ENCODE measurements around the gene ELK4. TPM values are rescaled to one million over a fixed set of nuclear protein-coding genes. Genes with fewer than 3 reads are reported as not detected.

Gene ELK4
- total RNA-seq, 1 donor from 2014 or later: 36.6 TPM

GRCh38 chr1:205668951-205669340 lies 37.1 kb upstream of the ELK4 start:
- Histone ChIP-seq H3K4me3 (no peak overlapping the region), H3K4me1 (peaks cover 72% of the 10 kb centered on the region), H4K20me1 (ENCODE audit: low read depth) (peaks cover 27% of the 10 kb centered on the region), H3K27me3 (no peaks in the 10 kb centered on the region), H3K27ac (no peak overlapping the region), H2AFZ (replicated peaks) (no peak overlapping the region), H3K4me2 (peak overlapping the region; percentile 88), H3K9ac (no peak overlapping the region), H3K36me3 (no peaks in the 10 kb centered on the region), H3K79me2 (ENCODE audit: low read depth) (peaks cover 41% of the 10 kb centered on the region), H3K9me3 (ENCODE audit: low read depth) (no peaks in the 10 kb centered on the region), H3F3A (ENCODE audit: low read depth) (peaks cover 67% of the 10 kb centered on the region)
- Mint-ChIP-seq H3K27ac (peak overlapping the region; percentile 97), H3K36me3 (no peaks in the 10 kb centered on the region), H3K9me3 (no peaks in the 10 kb centered on the region), H3K4me3 (peak overlapping the region; percentile 67), H3K4me1 (peaks cover 84% of the 10 kb centered on the region), H3K27me3 (ENCODE audit: insufficient read depth, low read depth) (peaks cover 4% of the 10 kb centered on the region)
- peak; percentile 25 for DNase-seq (ENCODE audit: low spot score)
- TF ChIP-seq CTCF (IDR thresholded peaks at IDR 0.05): no peak
- TF ChIP-seq EZH2 (IDR thresholded peaks at IDR 0.05): no peak
- no peak for TF ChIP-seq EZH2phosphoT487 (IDR thresholded peaks at IDR 0.05)

- peaks cover 61% of the 10 kb centered on the region for H3F3A ChIP-seq (ENCODE audit: low read depth)
- H3K9me3 ChIP-seq (ENCODE audit: low read depth): no peaks in the 10 kb centered on the region
- peak overlapping the region; percentile 48 for H3K4me3 Mint-ChIP-seq
- H2AFZ ChIP-seq (replicated peaks): no peak overlapping the region
- peaks cover 4% of the 10 kb centered on the region for H3K27me3 Mint-ChIP-seq (ENCODE audit: insufficient read depth, low read depth)
- no peaks in the 10 kb centered on the region for H3K36me3 ChIP-seq
- no peak overlapping the region for H3K27ac ChIP-seq
- H3K4me2 ChIP-seq: peak overlapping the region; percentile 88
- H3K27ac Mint-ChIP-seq: peak overlapping the region; percentile 97
- no peaks in the 10 kb centered on the region for H3K27me3 ChIP-seq
- DNase-seq (ENCODE audit: low spot score): peak; percentile 2
- H3K9me3 Mint-ChIP-seq: no peaks in the 10 kb centered on the region
- no peak overlapping the region for H3K9ac ChIP-seq
- peaks cover 72% of the 10 kb centered on the region for H3K4me1 ChIP-seq
- peaks cover 29% of the 10 kb centered on the region for H4K20me1 ChIP-seq (ENCODE audit: low read depth)
- H3K79me2 ChIP-seq (ENCODE audit: low read depth): peaks cover 39% of the 10 kb centered on the region
- H3K4me1 Mint-ChIP-seq: peaks cover 79% of the 10 kb centered on the region
- H3K4me3 ChIP-seq: no peak overlapping the region
- TF ChIP-seq CTCF (IDR thresholded peaks at IDR 0.05): no peak
- H3K36me3 Mint-ChIP-seq: no peaks in the 10 kb centered on the region
Measured at GRCh38 chr1:205667909-205668643, 36.3 kb upstream of the ELK4 start.

- peaks cover 76% of the 10 kb centered on the region for H3K4me1 Mint-ChIP-seq
- Histone ChIP-seq H2AFZ (replicated peaks) (no peak overlapping the region), H3K9me3 (ENCODE audit: low read depth) (no peaks in the 10 kb centered on the region), H3K36me3 (no peaks in the 10 kb centered on the region), H3F3A (ENCODE audit: low read depth) (peaks cover 56% of the 10 kb centered on the region), H3K9ac (no peak overlapping the region), H3K79me2 (ENCODE audit: low read depth) (peaks cover 36% of the 10 kb centered on the region), H3K27ac (no peak overlapping the region), H3K27me3 (no peaks in the 10 kb centered on the region), H3K4me2 (no peak overlapping the region), H3K4me3 (no peak overlapping the region), H3K4me1 (peaks cover 70% of the 10 kb centered on the region), H4K20me1 (ENCODE audit: low read depth) (peaks cover 24% of the 10 kb centered on the region)
- H3K27me3 Mint-ChIP-seq (ENCODE audit: insufficient read depth, low read depth): peaks cover 4% of the 10 kb centered on the region
- H3K27ac Mint-ChIP-seq: peak overlapping the region; percentile 25
- no peak for DNase-seq (ENCODE audit: low spot score)
- no peak overlapping the region for H3K4me3 Mint-ChIP-seq
- H3K9me3 Mint-ChIP-seq: no peaks in the 10 kb centered on the region
- TF ChIP-seq CTCF (IDR thresholded peaks at IDR 0.05) (no peak), EZH2phosphoT487 (IDR thresholded peaks at IDR 0.05) (no peak), EZH2 (IDR thresholded peaks at IDR 0.05) (no peak)
- H3K36me3 Mint-ChIP-seq: peaks cover 6% of the 10 kb centered on the region
Measured at GRCh38 chr1:205666372-205667166, 34.8 kb upstream of the ELK4 start.
